ENCODE results near the gene EVX2. TPM values are rescaled to one million over a fixed set of nuclear protein-coding genes. Genes with fewer than 3 reads are reported as not detected.

Gene EVX2
- total RNA-seq, 3 donors from 2014 or later (not counting 1 experiment from before 2014, with no cell fraction given) = not detected

- TF ChIP-seq CTCF (IDR thresholded peaks at IDR 0.05) = no peak
- Histone ChIP-seq H3K4me1 (ENCODE audit: control insufficient read depth, insufficient read depth, low read length) (peaks cover 14% of the 10 kb centered on the region), H3K4me3 (ENCODE audit: low read length) (no peak overlapping the region), H3K27ac (ENCODE audit: low read length) (no peak overlapping the region), H3K27me3 (ENCODE audit: control insufficient read depth, insufficient read depth, low read length) (peaks cover 88% of the 10 kb centered on the region), H3K36me3 (ENCODE audit: control insufficient read depth, insufficient read depth, low read length) (no peaks in the 10 kb centered on the region), H3K9me3 (ENCODE audit: control insufficient read depth, insufficient read depth, low read length) (peaks cover 13% of the 10 kb centered on the region)
- ATAC-seq (no peak), DNase-seq (no peak)
- intact Hi-C loops (cut with micrococcal nuclease) = no loop called here
- peaks cover 74 to 87% of the 10 kb centered on the region in 2 donors for H3K27me3 Mint-ChIP-seq (ENCODE audit: low read depth in 2 of 2)
- WGBS (ENCODE audit: insufficient coverage) = 19% methylated on average over 5 of the region's 5 CpGs
- H3K36me3 Mint-ChIP-seq = peaks cover 17% of the 10 kb centered on the region
- H3K9me3 Mint-ChIP-seq = peaks cover 0 to 3% of the 10 kb centered on the region in 2 donors
- no peak overlapping the region for H3K4me3 Mint-ChIP-seq
- H3K27ac Mint-ChIP-seq = no peak overlapping the region
- H3K4me1 Mint-ChIP-seq = peaks cover 8 to 29% of the 10 kb centered on the region in 2 donors
Measured at GRCh38 chr2:176090862-176091261, 7.1 kb upstream of the EVX2 start.

GRCh38 chr2:176089843-176090395 is 6.2 kb upstream of the EVX2 start:
- Histone ChIP-seq H3K4me3 (ENCODE audit: low read length) (no peak overlapping the region), H3K36me3 (ENCODE audit: control insufficient read depth, insufficient read depth, low read length) (no peaks in the 10 kb centered on the region), H3K27me3 (ENCODE audit: control insufficient read depth, insufficient read depth, low read length) (peaks cover 88% of the 10 kb centered on the region), H3K9me3 (ENCODE audit: control insufficient read depth, insufficient read depth, low read length) (peaks cover 14% of the 10 kb centered on the region), H3K27ac (ENCODE audit: low read length) (no peak overlapping the region), H3K4me1 (ENCODE audit: control insufficient read depth, insufficient read depth, low read length) (peaks cover 14% of the 10 kb centered on the region)
- peaks cover 17% of the 10 kb centered on the region for H3K36me3 Mint-ChIP-seq
- no peak overlapping the region for H3K4me3 Mint-ChIP-seq
- DNase-seq (no peak), ATAC-seq (no peak)
- H3K4me1 Mint-ChIP-seq = peaks cover 8 to 29% of the 10 kb centered on the region in 2 donors
- H3K27ac Mint-ChIP-seq = no peak overlapping the region
- peaks cover 73 to 87% of the 10 kb centered on the region in 2 donors for H3K27me3 Mint-ChIP-seq (ENCODE audit: low read depth in 2 of 2)
- intact Hi-C loops (cut with micrococcal nuclease) = loop anchor here (5.0 kb wide), 1 partner anchor 32 kb away; the partner anchor contains the start of gene HOXD9
- peaks cover 0 to 3% of the 10 kb centered on the region in 2 donors for H3K9me3 Mint-ChIP-seq
- no peak for TF ChIP-seq CTCF (IDR thresholded peaks at IDR 0.05)

GRCh38 chr2:176088937-176089842 is 5.4 kb upstream of the EVX2 start:
- H3K4me1 ChIP-seq (ENCODE audit: control insufficient read depth, insufficient read depth, low read length) = peaks cover 14% of the 10 kb centered on the region
- H3K36me3 Mint-ChIP-seq = peaks cover 17% of the 10 kb centered on the region
- H3K27ac ChIP-seq (ENCODE audit: low read length) = no peak overlapping the region
- peaks cover 8 to 25% of the 10 kb centered on the region in 2 donors for H3K4me1 Mint-ChIP-seq
- peaks cover 74 to 87% of the 10 kb centered on the region in 2 donors for H3K27me3 Mint-ChIP-seq (ENCODE audit: low read depth in 2 of 2)
- no peak overlapping the region for H3K27ac Mint-ChIP-seq
- H3K27me3 ChIP-seq (ENCODE audit: control insufficient read depth, insufficient read depth, low read length) = peaks cover 88% of the 10 kb centered on the region
- WGBS (ENCODE audit: insufficient coverage) = 9% methylated on average over 6 of the region's 6 CpGs
- peaks cover 21% of the 10 kb centered on the region for H3K9me3 ChIP-seq (ENCODE audit: control insufficient read depth, insufficient read depth, low read length)
- DNase-seq = no peak
- H3K4me3 ChIP-seq (ENCODE audit: low read length) = no peak overlapping the region
- H3K9me3 Mint-ChIP-seq = peaks cover 0 to 3% of the 10 kb centered on the region in 2 donors
- TF ChIP-seq CTCF (IDR thresholded peaks at IDR 0.05) = no peak
- H3K4me3 Mint-ChIP-seq = no peak overlapping the region
- H3K36me3 ChIP-seq (ENCODE audit: control insufficient read depth, insufficient read depth, low read length) = no peaks in the 10 kb centered on the region
- intact Hi-C loops (cut with micrococcal nuclease) = loop anchor here (5.0 kb wide), 1 partner anchor 33 kb away; the partner anchor contains the start of gene HOXD9
- no peak for ATAC-seq
